SJCRH30 (cell line): ENCODE results near the gene YEATS4. TPM values are rescaled to one million over a fixed set of nuclear protein-coding genes. Genes with fewer than 3 reads are reported as not detected.

Experiments
- DNase-seq, 2 experiments: peaks; one replicate each; pipeline ENCODE4 v3.0.0-alpha.2; 2015 to 2020
- H3K27ac ChIP-seq: fragments of 250-450 bp; sonication (Bioruptor Pico); 2 replicates; pipeline ENCODE4 v1.5.1; 2020; ENCODE audit warnings: mild to moderate bottlenecking, moderate library complexity
- H3K27me3 ChIP-seq: fragments of 250-450 bp; sonication (Bioruptor Pico); 2 replicates; pipeline ENCODE4 v1.5.1; 2020; ENCODE audit warnings: mild to moderate bottlenecking, moderate library complexity
- H3K36me3 ChIP-seq: fragments of 250-450 bp; sonication (Bioruptor Pico); 2 replicates; pipeline ENCODE4 v1.5.1; 2020; ENCODE audit warnings: mild to moderate bottlenecking, moderate library complexity
- H3K4me1 ChIP-seq: fragments of 250-450 bp; sonication (Bioruptor Pico); 2 replicates; pipeline ENCODE4 v1.5.1; 2020; ENCODE audit warnings: mild to moderate bottlenecking, moderate library complexity
- H3K4me3 ChIP-seq: fragments of 250-450 bp; sonication (Bioruptor Pico); 2 replicates; pipeline ENCODE4 v1.5.1; 2020; ENCODE audit warnings: mild to moderate bottlenecking, moderate library complexity
- H3K9me3 ChIP-seq: fragments of 250-450 bp; sonication (Bioruptor Pico); replicated peaks from 2 replicates; pipeline ENCODE4 v1.5.1; 2020; ENCODE audit warnings: mild to moderate bottlenecking, moderate library complexity
- total RNA-seq: library from RNA; depleted of rRNA; stranded (reverse); fragments of >200 nt; shearing (Covaris generic); gene quantifications from 2 replicates; pipeline ENCODE4 v1.2.3, GENCODE V29; 2014

Gene YEATS4
- total RNA-seq, 1 experiment from 2014 or later, result 34.2 TPM

- Histone ChIP-seq H3K27me3 (no peaks in the 10 kb centered on the region), H3K27ac (no peak overlapping the region), H3K9me3 (no peaks in the 10 kb centered on the region), H3K4me3 (no peak overlapping the region), H3K36me3 (no peaks in the 10 kb centered on the region), H3K4me1 (no peaks in the 10 kb centered on the region)
- DNase-seq, result no peak
Observed at GRCh38 chr12:69351462-69352236, 7.9 kb upstream of the YEATS4 start.

GRCh38 chr12:69352904-69353303, 6.6 kb upstream of the YEATS4 start:
- Histone ChIP-seq H3K27ac (no peak overlapping the region), H3K4me1 (no peaks in the 10 kb centered on the region), H3K36me3 (no peaks in the 10 kb centered on the region), H3K4me3 (no peak overlapping the region), H3K9me3 (no peaks in the 10 kb centered on the region), H3K27me3 (no peaks in the 10 kb centered on the region)
- DNase-seq, result no peak

- DNase-seq, result no peak
- Histone ChIP-seq H3K27me3 (no peaks in the 10 kb centered on the region), H3K4me1 (no peaks in the 10 kb centered on the region), H3K4me3 (no peak overlapping the region), H3K36me3 (no peaks in the 10 kb centered on the region), H3K9me3 (no peaks in the 10 kb centered on the region), H3K27ac (no peak overlapping the region)
Observed at GRCh38 chr12:69354172-69354555, 5.4 kb upstream of the YEATS4 start.

GRCh38 chr12:69354556-69355187, 4.9 kb upstream of the YEATS4 start:
- Histone ChIP-seq H3K27ac (no peak overlapping the region), H3K4me3 (no peak overlapping the region), H3K9me3 (no peaks in the 10 kb centered on the region), H3K36me3 (no peaks in the 10 kb centered on the region), H3K4me1 (no peaks in the 10 kb centered on the region), H3K27me3 (no peaks in the 10 kb centered on the region)
- DNase-seq, result no peak

- no peak for DNase-seq
- H3K27me3 ChIP-seq, result no peaks in the 10 kb centered on the region
- no peaks in the 10 kb centered on the region for H3K36me3 ChIP-seq
- no peak overlapping the region for H3K27ac ChIP-seq
- no peak overlapping the region for H3K4me3 ChIP-seq
- no peaks in the 10 kb centered on the region for H3K9me3 ChIP-seq
- H3K4me1 ChIP-seq, result no peaks in the 10 kb centered on the region
Observed at GRCh38 chr12:69355363-69356028, 4.0 kb upstream of the YEATS4 start.

GRCh38 chr12:69360348-69360672, 767 bp downstream of the YEATS4 start:
- no peaks in the 10 kb centered on the region; the same call in 1 of the 2 replicates for H3K4me1 ChIP-seq
- DNase-seq, result no peak
- peaks cover 22% of the 10 kb centered on the region for H3K36me3 ChIP-seq
- no peaks in the 10 kb centered on the region for H3K27me3 ChIP-seq
- no peaks in the 10 kb centered on the region for H3K9me3 ChIP-seq
- H3K27ac ChIP-seq, result peak overlapping the region; percentile 98
- H3K4me3 ChIP-seq, result peak overlapping the region; percentile 88

GRCh38 chr12:69366796-69367195, 7.3 kb downstream of the YEATS4 start:
- Histone ChIP-seq H3K27ac (no peak overlapping the region), H3K4me3 (no peak overlapping the region), H3K36me3 (peaks cover 43% of the 10 kb centered on the region), H3K9me3 (no peaks in the 10 kb centered on the region), H3K4me1 (no peaks in the 10 kb centered on the region; the same call in 1 of the 2 replicates), H3K27me3 (no peaks in the 10 kb centered on the region)
- no peak for DNase-seq

- H3K4me3 ChIP-seq, result no peak overlapping the region
- no peaks in the 10 kb centered on the region for H3K9me3 ChIP-seq
- no peak overlapping the region for H3K27ac ChIP-seq
- no peaks in the 10 kb centered on the region for H3K27me3 ChIP-seq
- no peak for DNase-seq
- no peaks in the 10 kb centered on the region; the same call in 1 of the 2 replicates for H3K4me1 ChIP-seq
- H3K36me3 ChIP-seq, result peaks cover 48% of the 10 kb centered on the region
Observed at GRCh38 chr12:69368171-69368570, 8.6 kb downstream of the YEATS4 start.

GRCh38 chr12:69383074-69383473, 23.5 kb downstream of the YEATS4 start:
- no peaks in the 10 kb centered on the region for H3K9me3 ChIP-seq
- no peaks in the 10 kb centered on the region for H3K27me3 ChIP-seq
- no peak for DNase-seq
- no peak overlapping the region for H3K4me3 ChIP-seq
- no peak overlapping the region for H3K27ac ChIP-seq
- H3K36me3 ChIP-seq, result peaks cover 21% of the 10 kb centered on the region
- no peaks in the 10 kb centered on the region for H3K4me1 ChIP-seq

GRCh38 chr12:69385038-69385437, 25.5 kb downstream of the YEATS4 start:
- no peaks in the 10 kb centered on the region for H3K9me3 ChIP-seq
- H3K36me3 ChIP-seq, result peaks cover 12% of the 10 kb centered on the region
- no peak overlapping the region for H3K4me3 ChIP-seq
- no peak for DNase-seq
- no peaks in the 10 kb centered on the region for H3K27me3 ChIP-seq
- no peaks in the 10 kb centered on the region for H3K4me1 ChIP-seq
- H3K27ac ChIP-seq, result no peak overlapping the region

- Histone ChIP-seq H3K4me3 (no peak overlapping the region), H3K27ac (no peak overlapping the region), H3K4me1 (no peaks in the 10 kb centered on the region), H3K9me3 (no peaks in the 10 kb centered on the region), H3K36me3 (peaks cover 11% of the 10 kb centered on the region; the same call in 1 of the 2 replicates), H3K27me3 (no peaks in the 10 kb centered on the region)
- DNase-seq, result no peak
Observed at GRCh38 chr12:69386921-69387320, 27.4 kb downstream of the YEATS4 start.

GRCh38 chr12:69388371-69388770, 28.8 kb downstream of the YEATS4 start:
- no peaks in the 10 kb centered on the region for H3K4me1 ChIP-seq
- H3K27me3 ChIP-seq, result no peaks in the 10 kb centered on the region
- peak in 1 of 2 experiments; percentile 29 for DNase-seq
- H3K4me3 ChIP-seq, result no peak overlapping the region
- no peak overlapping the region for H3K27ac ChIP-seq
- peaks cover 10% of the 10 kb centered on the region for H3K36me3 ChIP-seq
- no peaks in the 10 kb centered on the region for H3K9me3 ChIP-seq

GRCh38 chr12:69389831-69390230, 30.3 kb downstream of the YEATS4 start:
- no peak overlapping the region for H3K27ac ChIP-seq
- no peaks in the 10 kb centered on the region for H3K9me3 ChIP-seq
- DNase-seq, result no peak
- H3K4me3 ChIP-seq, result no peak overlapping the region
- H3K4me1 ChIP-seq, result no peaks in the 10 kb centered on the region
- H3K27me3 ChIP-seq, result no peaks in the 10 kb centered on the region
- H3K36me3 ChIP-seq, result peaks cover 4% of the 10 kb centered on the region

- H3K4me1 ChIP-seq, result no peaks in the 10 kb centered on the region
- H3K9me3 ChIP-seq, result peaks cover 4% of the 10 kb centered on the region; the same call in 1 of the 2 replicates
- no peak overlapping the region for H3K27ac ChIP-seq
- H3K36me3 ChIP-seq, result peaks cover 10% of the 10 kb centered on the region
- no peak for DNase-seq
- H3K27me3 ChIP-seq, result no peaks in the 10 kb centered on the region
- H3K4me3 ChIP-seq, result no peak overlapping the region
Observed at GRCh38 chr12:69392179-69392928, 32.8 kb downstream of the YEATS4 start.

- no peak overlapping the region for H3K27ac ChIP-seq
- no peak overlapping the region for H3K4me3 ChIP-seq
- peaks cover 4% of the 10 kb centered on the region for H3K9me3 ChIP-seq
- no peaks in the 10 kb centered on the region for H3K4me1 ChIP-seq
- DNase-seq, result no peak
- H3K27me3 ChIP-seq, result no peaks in the 10 kb centered on the region
- peaks cover 18% of the 10 kb centered on the region for H3K36me3 ChIP-seq
Observed at GRCh38 chr12:69396041-69396440, 36.5 kb downstream of the YEATS4 start.
